ENCODE data around the gene DNAH1.

Gene DNAH1

GRCh38 chr3:52323526-52324295 lies 7.6 kb downstream of the DNAH1 start:
- Histone ChIP-seq H2BK15ac (ENCODE audit: low read depth, poor library complexity, severe bottlenecking) (no peak overlapping the region), H2BK12ac (ENCODE audit: low read length in 2 of 2) (no peak overlapping the region), H3K4me2 (ENCODE audit: low read length, poor library complexity, severe bottlenecking) (no peak overlapping the region), H3K14ac (ENCODE audit: low read length in 2 of 2) (peak overlapping the region in 1 of 2 experiments; percentile 42), H3K36me3 (ENCODE audit: control insufficient read depth in 1 of 2, insufficient read depth in 2 of 2, low read depth in 1 of 2, low read length in 2 of 2) (peaks cover 0 to 6% of the 10 kb centered on the region in 2 experiments), H3K9ac (ENCODE audit: low read length) (no peak overlapping the region), H3K4ac (ENCODE audit: low read depth in 1 of 2, low read length in 2 of 2) (no peak overlapping the region), H3K4me3 (ENCODE audit: insufficient read depth in 1 of 2, low read depth in 1 of 2, low read length in 2 of 2) (no peak overlapping the region), H4K91ac (ENCODE audit: low read length) (no peak overlapping the region), H3K23ac (ENCODE audit: low read length in 2 of 2) (peak overlapping the region in 1 of 2 experiments; percentile 5), H2AFZ (ENCODE audit: low read depth, low read length) (no peak overlapping the region), H3K27me3 (ENCODE audit: control insufficient read depth in 1 of 2, insufficient read depth in 1 of 2, low read length in 2 of 2) (peaks cover 0 to 7% of the 10 kb centered on the region in 2 experiments), H2BK5ac (ENCODE audit: low read depth, low read length, poor library complexity, severe bottlenecking) (peak overlapping the region; percentile 10), H2AK5ac (ENCODE audit: low read length, severe bottlenecking) (no peak overlapping the region), H4K8ac (ENCODE audit: low read length) (no peak overlapping the region), H2BK120ac (ENCODE audit: low read depth, low read length) (no peak overlapping the region), H3K79me1 (replicated peaks; ENCODE audit: low read length, poor library complexity, severe bottlenecking) (no peaks in the 10 kb centered on the region), H3K4me1 (ENCODE audit: control insufficient read depth, insufficient read depth, low read depth, low read length) (peaks cover 14% of the 10 kb centered on the region), H3K9me3 (ENCODE audit: control insufficient read depth, low read length) (no peaks in the 10 kb centered on the region), H3K27ac (ENCODE audit: low read length, poor library complexity, severe bottlenecking) (no peak overlapping the region), H3K18ac (ENCODE audit: low read depth in 1 of 2, low read length in 2 of 2) (no peak overlapping the region)
- WGBS, result 85% methylated on average over 11 of the region's 11 CpGs
- no peak for DNase-seq

GRCh38 chr3:52324676-52325075 lies 8.6 kb downstream of the DNAH1 start:
- H2BK12ac ChIP-seq (ENCODE audit: low read length in 2 of 2), result no peak overlapping the region
- no peak overlapping the region for H4K8ac ChIP-seq (ENCODE audit: low read length)
- no peak overlapping the region for H2AFZ ChIP-seq (ENCODE audit: low read depth, low read length)
- WGBS, result 96% methylated on average over 9 of the region's 9 CpGs
- no peak overlapping the region for H3K18ac ChIP-seq (ENCODE audit: low read depth in 1 of 2, low read length in 2 of 2)
- peaks cover 14% of the 10 kb centered on the region for H3K4me1 ChIP-seq (ENCODE audit: control insufficient read depth, insufficient read depth, low read depth, low read length)
- H3K79me1 ChIP-seq (replicated peaks; ENCODE audit: low read length, poor library complexity, severe bottlenecking), result no peaks in the 10 kb centered on the region
- no peak overlapping the region for H3K27ac ChIP-seq (ENCODE audit: low read length, poor library complexity, severe bottlenecking)
- H3K23ac ChIP-seq (ENCODE audit: low read length in 2 of 2), result no peak overlapping the region
- H3K4me2 ChIP-seq (ENCODE audit: low read length, poor library complexity, severe bottlenecking), result no peak overlapping the region
- no peak overlapping the region for H3K9ac ChIP-seq (ENCODE audit: low read length)
- H3K14ac ChIP-seq (ENCODE audit: low read length in 2 of 2), result no peak overlapping the region
- no peak for DNase-seq
- no peak overlapping the region for H4K91ac ChIP-seq (ENCODE audit: low read length)
- no peak overlapping the region for H2BK5ac ChIP-seq (ENCODE audit: low read depth, low read length, poor library complexity, severe bottlenecking)
- H3K4ac ChIP-seq (ENCODE audit: low read depth in 1 of 2, low read length in 2 of 2), result no peak overlapping the region
- H2AK5ac ChIP-seq (ENCODE audit: low read length, severe bottlenecking), result no peak overlapping the region
- H3K27me3 ChIP-seq (ENCODE audit: control insufficient read depth in 1 of 2, insufficient read depth in 1 of 2, low read length in 2 of 2), result no peaks in the 10 kb centered on the region
- no peak overlapping the region for H3K4me3 ChIP-seq (ENCODE audit: insufficient read depth in 1 of 2, low read depth in 1 of 2, low read length in 2 of 2)
- H2BK15ac ChIP-seq (ENCODE audit: low read depth, poor library complexity, severe bottlenecking), result no peak overlapping the region
- no peak overlapping the region for H2BK120ac ChIP-seq (ENCODE audit: low read depth, low read length)
- no peaks in the 10 kb centered on the region for H3K9me3 ChIP-seq (ENCODE audit: control insufficient read depth, low read length)
- peaks cover 0 to 6% of the 10 kb centered on the region in 2 experiments for H3K36me3 ChIP-seq (ENCODE audit: control insufficient read depth in 1 of 2, insufficient read depth in 2 of 2, low read depth in 1 of 2, low read length in 2 of 2)

DNA sequence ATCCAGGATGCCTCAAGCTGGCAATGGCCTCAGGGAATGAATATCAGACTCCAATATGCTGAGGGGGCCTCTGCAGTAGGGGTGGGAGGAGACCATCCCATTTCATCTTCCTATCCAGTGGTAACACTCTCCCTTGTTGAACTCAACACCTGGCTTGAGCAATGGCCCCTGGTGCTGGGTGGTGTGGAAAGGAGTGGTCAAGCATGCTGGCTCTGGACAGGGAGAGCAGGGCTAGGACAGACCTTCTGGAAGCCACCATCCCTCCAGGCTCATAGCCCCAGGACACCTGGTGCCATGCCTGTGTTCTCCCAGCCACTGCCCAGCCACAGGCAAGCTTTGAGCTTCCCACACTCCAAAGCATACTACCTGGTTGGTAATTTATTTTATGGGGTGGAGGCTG lies 9.6 kb downstream of the DNAH1 start:
- H2BK5ac ChIP-seq (ENCODE audit: low read depth, low read length, poor library complexity, severe bottlenecking), result no peak overlapping the region
- no peak overlapping the region for H3K4me3 ChIP-seq (ENCODE audit: insufficient read depth in 1 of 2, low read depth in 1 of 2, low read length in 2 of 2)
- H3K79me1 ChIP-seq (replicated peaks; ENCODE audit: low read length, poor library complexity, severe bottlenecking), result no peaks in the 10 kb centered on the region
- H3K36me3 ChIP-seq (ENCODE audit: control insufficient read depth in 1 of 2, insufficient read depth in 2 of 2, low read depth in 1 of 2, low read length in 2 of 2), result peaks cover 0 to 6% of the 10 kb centered on the region in 2 experiments
- H3K27ac ChIP-seq (ENCODE audit: low read length, poor library complexity, severe bottlenecking), result no peak overlapping the region
- H2AK5ac ChIP-seq (ENCODE audit: low read length, severe bottlenecking), result no peak overlapping the region
- no peak overlapping the region for H2BK12ac ChIP-seq (ENCODE audit: low read length in 2 of 2)
- no peak overlapping the region for H3K9ac ChIP-seq (ENCODE audit: low read length)
- no peak overlapping the region for H2BK15ac ChIP-seq (ENCODE audit: low read depth, poor library complexity, severe bottlenecking)
- no peaks in the 10 kb centered on the region for H3K9me3 ChIP-seq (ENCODE audit: control insufficient read depth, low read length)
- H3K27me3 ChIP-seq (ENCODE audit: control insufficient read depth in 1 of 2, insufficient read depth in 1 of 2, low read length in 2 of 2), result no peaks in the 10 kb centered on the region
- DNase-seq, result no peak
- peaks cover 12% of the 10 kb centered on the region for H3K4me1 ChIP-seq (ENCODE audit: control insufficient read depth, insufficient read depth, low read depth, low read length)
- H3K23ac ChIP-seq (ENCODE audit: low read length in 2 of 2), result no peak overlapping the region
- H2AFZ ChIP-seq (ENCODE audit: low read depth, low read length), result no peak overlapping the region
- H3K4me2 ChIP-seq (ENCODE audit: low read length, poor library complexity, severe bottlenecking), result no peak overlapping the region
- no peak overlapping the region for H4K91ac ChIP-seq (ENCODE audit: low read length)
- no peak overlapping the region for H2BK120ac ChIP-seq (ENCODE audit: low read depth, low read length)
- no peak overlapping the region for H3K18ac ChIP-seq (ENCODE audit: low read depth in 1 of 2, low read length in 2 of 2)
- no peak overlapping the region for H4K8ac ChIP-seq (ENCODE audit: low read length)
- no peak overlapping the region for H3K14ac ChIP-seq (ENCODE audit: low read length in 2 of 2)
- H3K4ac ChIP-seq (ENCODE audit: low read depth in 1 of 2, low read length in 2 of 2), result peak overlapping the region in 1 of 2 experiments; percentile 2

GRCh38 chr3:52326976-52327375 lies 10.9 kb downstream of the DNAH1 start:
- Histone ChIP-seq H2BK12ac (ENCODE audit: low read length in 2 of 2) (no peak overlapping the region), H3K14ac (ENCODE audit: low read length in 2 of 2) (no peak overlapping the region), H3K4ac (ENCODE audit: low read depth in 1 of 2, low read length in 2 of 2) (no peak overlapping the region), H2AK5ac (ENCODE audit: low read length, severe bottlenecking) (no peak overlapping the region), H3K4me2 (ENCODE audit: low read length, poor library complexity, severe bottlenecking) (no peak overlapping the region), H3K36me3 (ENCODE audit: control insufficient read depth in 1 of 2, insufficient read depth in 2 of 2, low read depth in 1 of 2, low read length in 2 of 2) (peaks cover 8 to 12% of the 10 kb centered on the region in 2 experiments), H2BK5ac (ENCODE audit: low read depth, low read length, poor library complexity, severe bottlenecking) (no peak overlapping the region), H3K23ac (ENCODE audit: low read length in 2 of 2) (no peak overlapping the region), H3K18ac (ENCODE audit: low read depth in 1 of 2, low read length in 2 of 2) (no peak overlapping the region), H4K8ac (ENCODE audit: low read length) (no peak overlapping the region), H3K79me1 (replicated peaks; ENCODE audit: low read length, poor library complexity, severe bottlenecking) (no peaks in the 10 kb centered on the region), H3K9ac (ENCODE audit: low read length) (no peak overlapping the region), H4K91ac (ENCODE audit: low read length) (no peak overlapping the region), H2BK120ac (ENCODE audit: low read depth, low read length) (no peak overlapping the region), H2AFZ (ENCODE audit: low read depth, low read length) (no peak overlapping the region), H2BK15ac (ENCODE audit: low read depth, poor library complexity, severe bottlenecking) (no peak overlapping the region), H3K4me3 (ENCODE audit: insufficient read depth in 1 of 2, low read depth in 1 of 2, low read length in 2 of 2) (no peak overlapping the region), H3K27ac (ENCODE audit: low read length, poor library complexity, severe bottlenecking) (no peak overlapping the region), H3K9me3 (ENCODE audit: control insufficient read depth, low read length) (no peaks in the 10 kb centered on the region), H3K27me3 (ENCODE audit: control insufficient read depth in 1 of 2, insufficient read depth in 1 of 2, low read length in 2 of 2) (no peaks in the 10 kb centered on the region), H3K4me1 (ENCODE audit: control insufficient read depth, insufficient read depth, low read depth, low read length) (peaks cover 12% of the 10 kb centered on the region)
- 94% methylated on average over 4 of the region's 6 CpGs for WGBS
- no peak for DNase-seq

All from mesenchymal stem cell (in vitro differentiated cells and primary cell).